ENCODE data around the gene DNMBP.

- no peak for TF ChIP-seq GATA2 (IDR thresholded peaks at IDR 0.05; ENCODE audit: low read depth, low read length)
- no peak for TF ChIP-seq GATA3 (IDR thresholded peaks at IDR 0.05; ENCODE audit: low read depth, low read length)
These were observed 34.5 kb downstream of the DNMBP start for GRCh38 chr10:99975106-99975829.

Measured in SH-SY5Y (cell line).